Astrocyte (in vitro differentiated cells and primary cell): ENCODE results near the gene FAAH2. TPM values are rescaled to one million over a fixed set of nuclear protein-coding genes. Genes with fewer than 3 reads are reported as not detected.
"Not testable (repeated sequence)": the region's sequence is repeated elsewhere in the genome, so short reads cannot be mapped to it uniquely, and the experiment has no call there.

ENCODE experiments used
- DNase-seq: peaks from one replicate; pipeline ENCODE4 v3.0.0-alpha.2; 2010; ENCODE audit warnings: low read depth
- FAIRE-seq: peaks from 2 replicates; lab custom pipeline; 2011; peaks lifted over from hg19 to GRCh38; lab: Jason Lieb, UNC
- H2AFZ ChIP-seq: 2 replicates; pipeline ENCODE4 v1.6.0; 2012; ENCODE audit warnings: low read depth, low read length, inconsistent platforms
- H3K27ac ChIP-seq: 2 replicates; pipeline ENCODE4 v1.5.1; 2011; ENCODE audit warnings: low read depth, low read length, inconsistent platforms
- H3K27me3 ChIP-seq: 2 replicates; pipeline ENCODE4 v1.6.0; 2011; ENCODE audit warnings: low read length, inconsistent platforms; ENCODE audit not compliant: insufficient read depth
- H3K36me3 ChIP-seq: 2 replicates; pipeline ENCODE4 v1.5.1; 2011; ENCODE audit warnings: low read length, inconsistent platforms; ENCODE audit not compliant: insufficient read depth
- H3K4me1 ChIP-seq: 2 replicates; pipeline ENCODE4 v1.5.1; 2011; ENCODE audit warnings: low read length, inconsistent platforms; ENCODE audit not compliant: insufficient read depth
- H3K4me2 ChIP-seq: 2 replicates; pipeline ENCODE4 v1.6.0; 2012; ENCODE audit warnings: low read length, inconsistent platforms
- H3K4me3 ChIP-seq: 2 replicates; pipeline ENCODE4 v1.5.1; 2011; ENCODE audit warnings: low read depth, mild to moderate bottlenecking, low read length, inconsistent platforms; ENCODE audit not compliant: insufficient read depth
- H3K79me2 ChIP-seq: 2 replicates; pipeline ENCODE4 v1.6.0; 2012; ENCODE audit warnings: mild to moderate bottlenecking, low read length, inconsistent platforms; ENCODE audit not compliant: insufficient read depth
- H3K9ac ChIP-seq: 2 replicates; pipeline ENCODE4 v1.6.0; 2012; ENCODE audit warnings: mild to moderate bottlenecking, low read length, inconsistent platforms
- H3K9me3 ChIP-seq: 2 replicates; pipeline ENCODE4 v1.5.1; 2012; ENCODE audit warnings: low read depth, mild to moderate bottlenecking, low read length, inconsistent platforms; ENCODE audit not compliant: insufficient read depth
- H4K20me1 ChIP-seq: 2 replicates; pipeline ENCODE4 v1.6.0; 2012; ENCODE audit warnings: low read length, inconsistent platforms; ENCODE audit not compliant: insufficient read depth
- H3K27ac Mint-ChIP-seq: one replicate; pipeline ENCODE4 v1.8.0; 2021; ENCODE audit warnings: mild to moderate bottlenecking, mixed read lengths; ENCODE audit not compliant: unreplicated experiment
- H3K27me3 Mint-ChIP-seq: one replicate; pipeline ENCODE4 v1.8.0; 2021; ENCODE audit warnings: low read depth, mixed read lengths; ENCODE audit not compliant: unreplicated experiment
- H3K36me3 Mint-ChIP-seq: one replicate; pipeline ENCODE4 v1.8.0; 2021; ENCODE audit warnings: low read depth, mixed read lengths; ENCODE audit not compliant: unreplicated experiment
- H3K4me1 Mint-ChIP-seq: one replicate; pipeline ENCODE4 v1.8.0; 2021; ENCODE audit warnings: low read depth, mixed read lengths; ENCODE audit not compliant: unreplicated experiment
- H3K4me3 Mint-ChIP-seq: one replicate; pipeline ENCODE4 v1.8.0; 2021; ENCODE audit warnings: mild to moderate bottlenecking, moderate library complexity, mixed read lengths; ENCODE audit not compliant: unreplicated experiment
- H3K9me3 Mint-ChIP-seq: one replicate; pipeline ENCODE4 v1.8.0; 2021; ENCODE audit warnings: mild to moderate bottlenecking, mixed read lengths; ENCODE audit not compliant: unreplicated experiment
- CTCF ChIP-seq: IDR thresholded peaks from 2 replicates; pipeline ENCODE4 v1.5.1; 2011; ENCODE audit warnings: low read depth, mild to moderate bottlenecking, inconsistent platforms, low read length, moderate library complexity; ENCODE audit not compliant: insufficient read depth
- EZH2 ChIP-seq: IDR thresholded peaks from 2 replicates; pipeline ENCODE4 v1.6.1; 2012; ENCODE audit warnings: mild to moderate bottlenecking, low read length, inconsistent platforms; ENCODE audit not compliant: insufficient read depth
- total RNA-seq: library from RNA; stranded (reverse); gene quantifications from 2 replicates; pipeline ENCODE4 v1.2.1, GENCODE V29; 2021

Gene FAAH2
- total RNA-seq, 1 donor from 2014 or later: 0.20 TPM

GRCh38 chrX:57379296-57379695, 92.8 kb downstream of the FAAH2 start:
- Mint-ChIP-seq H3K4me1 (no peaks in the 10 kb centered on the region), H3K27ac (no peak overlapping the region), H3K4me3 (no peak overlapping the region), H3K27me3 (no peaks in the 10 kb centered on the region), H3K36me3 (no peaks in the 10 kb centered on the region), H3K9me3 (no peaks in the 10 kb centered on the region)
- no peak overlapping the region for H3K27ac ChIP-seq
- DNase-seq: no peak
- no peaks in the 10 kb centered on the region for H3K4me1 ChIP-seq
- TF ChIP-seq CTCF (no peak), EZH2 (no peak)
- no peaks in the 10 kb centered on the region for H3K9me3 ChIP-seq
- H3K27me3 ChIP-seq: no peaks in the 10 kb centered on the region
- H4K20me1 ChIP-seq: no peaks in the 10 kb centered on the region
- no peak overlapping the region for H2AFZ ChIP-seq
- H3K79me2 ChIP-seq: no peaks in the 10 kb centered on the region
- no peak for FAIRE-seq
- no peak overlapping the region for H3K4me2 ChIP-seq
- H3K4me3 ChIP-seq: no peak overlapping the region
- no peak overlapping the region for H3K9ac ChIP-seq
- no peaks in the 10 kb centered on the region for H3K36me3 ChIP-seq

GRCh38 chrX:57380026-57380796, 93.7 kb downstream of the FAAH2 start:
- no peaks in the 10 kb centered on the region for H3K36me3 Mint-ChIP-seq
- no peak overlapping the region for H3K27ac Mint-ChIP-seq
- Histone ChIP-seq H3K4me2 (no peak overlapping the region), H3K27me3 (no peaks in the 10 kb centered on the region), H2AFZ (no peak overlapping the region), H3K36me3 (no peaks in the 10 kb centered on the region), H3K27ac (no peak overlapping the region), H3K79me2 (no peaks in the 10 kb centered on the region), H3K9me3 (no peaks in the 10 kb centered on the region), H3K4me3 (no peak overlapping the region), H4K20me1 (no peaks in the 10 kb centered on the region), H3K9ac (no peak overlapping the region), H3K4me1 (no peaks in the 10 kb centered on the region)
- no peak overlapping the region for H3K4me3 Mint-ChIP-seq
- H3K27me3 Mint-ChIP-seq: no peaks in the 10 kb centered on the region
- DNase-seq (no peak), FAIRE-seq (peak; percentile 98)
- no peaks in the 10 kb centered on the region for H3K4me1 Mint-ChIP-seq
- H3K9me3 Mint-ChIP-seq: no peaks in the 10 kb centered on the region
- no peak for TF ChIP-seq CTCF
- TF ChIP-seq EZH2: no peak

- H3K27me3 Mint-ChIP-seq, H3K9me3 Mint-ChIP-seq: not testable (repeated sequence)
Measured at GRCh38 chrX:57394162-57394561, 107.7 kb downstream of the FAAH2 start.

GRCh38 chrX:57403191-57403590, 116.7 kb downstream of the FAAH2 start:
- not testable (repeated sequence) for H3K36me3 Mint-ChIP-seq, H3K9me3 ChIP-seq, H3K36me3 ChIP-seq, H3K4me3 ChIP-seq, FAIRE-seq, H3K27ac ChIP-seq, H4K20me1 ChIP-seq, H3K4me1 Mint-ChIP-seq, H3K9ac ChIP-seq, H3K9me3 Mint-ChIP-seq, H3K4me3 Mint-ChIP-seq, H3K79me2 ChIP-seq, H3K4me1 ChIP-seq, H2AFZ ChIP-seq, DNase-seq, H3K27me3 Mint-ChIP-seq, H3K27me3 ChIP-seq, H3K4me2 ChIP-seq, H3K27ac Mint-ChIP-seq

More at GRCh38 chrX:57394162-57394561, 107.7 kb downstream of the FAAH2 start:
- not testable (repeated sequence) for H2AFZ ChIP-seq, H3K9me3 ChIP-seq, H3K27me3 ChIP-seq, H4K20me1 ChIP-seq, H3K27ac ChIP-seq, H3K36me3 Mint-ChIP-seq, H3K36me3 ChIP-seq, DNase-seq, H3K79me2 ChIP-seq, H3K4me2 ChIP-seq, H3K9ac ChIP-seq, H3K4me3 Mint-ChIP-seq, H3K27ac Mint-ChIP-seq, H3K4me3 ChIP-seq, H3K4me1 ChIP-seq, H3K4me1 Mint-ChIP-seq
- peak; percentile 91 for FAIRE-seq
